ENCODE data around the gene OR11H6.
"Not testable (repeated sequence)": the region's sequence is repeated elsewhere in the genome, so short reads cannot be mapped to it uniquely, and the experiment has no call there.

OR11H6 gene

GRCh38 chr14:20190596-20190995 is 32.9 kb upstream of the OR11H6 start, which contains the start of gene OR11G2:
OR11G2 (plus strand) TSS chr14:20190896; CDS start chr14:20197438, 6,542 bp downstream.
- no peak for DNase-seq (ENCODE audit: extremely low read depth, low read depth)
- no peak for TF ChIP-seq CTCF (IDR thresholded peaks at IDR 0.05; ENCODE audit: low read depth, low read length)

GRCh38 chr14:20191396-20191795 is 32.1 kb upstream of the OR11H6 start:
- no peak for DNase-seq (ENCODE audit: extremely low read depth, low read depth)
- TF ChIP-seq CTCF (IDR thresholded peaks at IDR 0.05; ENCODE audit: low read depth, low read length), result no peak

- no peak for TF ChIP-seq CTCF (IDR thresholded peaks at IDR 0.05; ENCODE audit: low read depth, low read length)
- DNase-seq (ENCODE audit: extremely low read depth, low read depth), result no peak
Observed at GRCh38 chr14:20194101-20194500, 29.4 kb upstream of the OR11H6 start.

GRCh38 chr14:20195170-20195569 is 28.3 kb upstream of the OR11H6 start:
- not testable (repeated sequence) for DNase-seq (ENCODE audit: extremely low read depth, low read depth)

GRCh38 chr14:20195911-20196310 is 27.6 kb upstream of the OR11H6 start:
- DNase-seq (ENCODE audit: extremely low read depth, low read depth), result no peak

GRCh38 chr14:20197459-20197858 is 26.1 kb upstream of the OR11H6 start:
- TF ChIP-seq CTCF (IDR thresholded peaks at IDR 0.05; ENCODE audit: low read depth, low read length), result no peak
- no peak for DNase-seq (ENCODE audit: extremely low read depth, low read depth)

More at GRCh38 chr14:20195911-20196310, 27.6 kb upstream of the OR11H6 start:
- no peak for TF ChIP-seq CTCF (IDR thresholded peaks at IDR 0.05; ENCODE audit: low read depth, low read length)

GRCh38 chr14:20198991-20199390 is 24.5 kb upstream of the OR11H6 start:
- no peak for DNase-seq (ENCODE audit: extremely low read depth, low read depth)
- TF ChIP-seq CTCF (IDR thresholded peaks at IDR 0.05; ENCODE audit: low read depth, low read length), result no peak

- DNase-seq (ENCODE audit: extremely low read depth, low read depth), result no peak
- TF ChIP-seq CTCF (IDR thresholded peaks at IDR 0.05; ENCODE audit: low read depth, low read length), result no peak
Observed at GRCh38 chr14:20204721-20205120, 18.8 kb upstream of the OR11H6 start.
